HCT116 (cell line): ENCODE data around the gene CCDC124. TPM values are rescaled to one million over a fixed set of nuclear protein-coding genes. Genes with fewer than 3 reads are reported as not detected.

Source experiments
- ATAC-seq: fragments of 200-7000 bp; cut with Tn5 transposase; 2 replicates; pipeline ENCODE4 v1.9.1; 2020; ENCODE audit warnings: mild to moderate bottlenecking, moderate library complexity
- BruUV-seq: library from RNA; stranded (reverse); fragments of 400-500 nt; replicated peaks from 2 replicates; lab custom pipeline; 2021; lab: Mats Ljungman, UMichigan
- CTCF ChIA-PET: fragments of 300-600 bp; sonication (Branson Sonifier 250); formaldehyde crosslinking; loops from one replicate; lab custom pipeline; 2021; ENCODE audit warnings: antibody characterized with exemption; lab: Charles Lee
- POLR2A ChIA-PET: fragments of 300-600, 350-600 bp; sonication (Branson Sonifier 250); formaldehyde crosslinking; loops from one replicate; lab custom pipeline; 2021; ENCODE audit warnings: antibody characterized with exemption; lab: Charles Lee
- RAD21 ChIA-PET, 2 experiments: fragments of 300-600 bp; sonication (Branson Sonifier 250); formaldehyde crosslinking; loops; one replicate each; lab custom pipeline; 2023; ENCODE audit warnings: low total read pairs in 2 of 2; ENCODE audit not compliant: uncharacterized antibody in 2 of 2, unreplicated experiment in 2 of 2, low non-redundant PET in 1 of 2; lab: Charles Lee
- DNase-seq: peaks from one replicate; pipeline ENCODE4 v3.0.0-alpha.2; 2010; ENCODE audit warnings: low read depth, low spot score
- H2AFZ ChIP-seq: fragments of 200-600 bp; shearing (Covaris generic), sonication (generic); 2 replicates; pipeline ENCODE4 v1.6.1; 2017; ENCODE audit warnings: low read depth, mixed run types, mixed read lengths, antibody characterized with exemption, low read length; ENCODE audit not compliant: poor library complexity, severe bottlenecking
- H3K27ac ChIP-seq: 2 replicates; pipeline ENCODE4 v1.5.1; 2012; ENCODE audit warnings: low read depth, low read length
- H3K27me3 ChIP-seq: fragments of 200-600 bp; sonication (generic); 2 replicates; pipeline ENCODE4 v1.6.1; 2016; ENCODE audit warnings: mixed run types, low read length, mixed read lengths; ENCODE audit not compliant: insufficient read depth
- H3K36me3 ChIP-seq, 2 experiments: fragments of 200-500 bp in 1 of 2; fragments of 200-600 bp in 1 of 2; sonication (Bioruptor generic) in 1 of 2; sonication (generic) in 1 of 2; 2 replicates each; pipeline versions ENCODE4 v1.5.1 to v1.6.1; 2014 to 2016; ENCODE audit warnings: low read length in 2 of 2, inconsistent platforms in 1 of 2, mixed read lengths in 1 of 2, mixed run types in 1 of 2; ENCODE audit not compliant: insufficient read depth in 2 of 2, control insufficient read depth in 1 of 2
- H3K4me1 ChIP-seq, 2 experiments: fragments of 200-600 bp in 1 of 2; sonication (generic) in 1 of 2; 2 replicates each; pipeline versions ENCODE4 v1.5.1 to v1.6.1; 2012 to 2017; ENCODE audit warnings: low read length in 2 of 2, inconsistent platforms in 1 of 2, mild to moderate bottlenecking in 1 of 2, mixed read lengths in 1 of 2, mixed run types in 1 of 2, moderate library complexity in 1 of 2; ENCODE audit not compliant: insufficient read depth in 2 of 2, control insufficient read depth in 1 of 2
- H3K4me2 ChIP-seq: fragments of 200-600 bp; sonication (generic); 2 replicates; pipeline ENCODE4 v1.6.1; 2017; ENCODE audit warnings: mixed run types, low read length, mixed read lengths
- H3K4me3 ChIP-seq, 2 experiments: fragments of 200-600 bp in 1 of 2; sonication (generic) in 1 of 2; replicated peaks in 1 of 2; 2 replicates each; pipeline ENCODE4 v1.5.1; 2011 to 2016; ENCODE audit warnings: low read length in 2 of 2, control low read depth in 1 of 2, low read depth in 1 of 2, mild to moderate bottlenecking in 1 of 2, mixed read lengths in 1 of 2, mixed run types in 1 of 2
- H3K79me2 ChIP-seq: fragments of 200-600 bp; sonication (generic); 2 replicates; pipeline ENCODE4 v1.6.1; 2017; ENCODE audit warnings: mild to moderate bottlenecking, mixed run types, low read length, moderate library complexity, mixed read lengths; ENCODE audit not compliant: insufficient read depth
- H3K9ac ChIP-seq: fragments of 200-600 bp; sonication (generic); 2 replicates; pipeline ENCODE4 v1.6.1; 2016; ENCODE audit warnings: low read length, mixed read lengths
- H3K9me2 ChIP-seq: fragments of 200-600 bp; sonication (generic), shearing (Covaris generic); 2 replicates; pipeline ENCODE4 v1.6.1; 2017; ENCODE audit warnings: mixed run types, mild to moderate bottlenecking, moderate library complexity; ENCODE audit not compliant: insufficient read depth
- H3K9me3 ChIP-seq, 2 experiments: fragments of 200-500 bp in 1 of 2; fragments of 200-600 bp in 1 of 2; sonication (Bioruptor generic) in 1 of 2; sonication (generic) in 1 of 2; 2 replicates each; pipeline ENCODE4 v1.6.1; 2014 to 2017; ENCODE audit warnings: low read length in 2 of 2, mixed read lengths in 2 of 2, inconsistent platforms in 1 of 2, low read depth in 1 of 2, mild to moderate bottlenecking in 1 of 2, mixed run types in 1 of 2, moderate library complexity in 1 of 2; ENCODE audit not compliant: control insufficient read depth in 1 of 2, insufficient read depth in 1 of 2
- H4K20me1 ChIP-seq: fragments of 200-600 bp; sonication (generic), shearing (Covaris generic); 2 replicates; pipeline ENCODE4 v1.6.1; 2017; ENCODE audit warnings: mixed run types, mild to moderate bottlenecking, moderate library complexity; ENCODE audit not compliant: insufficient read depth
- SIN3A ChIP-seq: IDR thresholded peaks from 2 replicates; pipeline ENCODE4 v1.6.1; 2012; ENCODE audit warnings: low read depth
- ZNF274 ChIP-seq: fragments of 200-500 bp; sonication (Bioruptor generic); IDR thresholded peaks from 2 replicates; pipeline ENCODE4 v1.6.1; 2014; ENCODE audit warnings: mild to moderate bottlenecking, low read depth, low read length, inconsistent platforms
- intact Hi-C: fragments of 100-400 bp; cut with micrococcal nuclease; formaldehyde crosslinking; loops from 2 replicates; pipeline ENCODE4 v1.10.0; 2022
- total RNA-seq: library from RNA; stranded (reverse); gene quantifications from one replicate; pipeline ENCODE4 v1.2.1, GENCODE V29; 2021; ENCODE audit not compliant: unreplicated experiment
- TF ChIP-seq, protein P1 (sequence below): IDR thresholded peaks from 2 replicates; pipeline ENCODE4 v1.6.1; 2012

CCDC124 gene
- total RNA-seq, 1 experiment from 2014 or later: 177 TPM

DNA sequence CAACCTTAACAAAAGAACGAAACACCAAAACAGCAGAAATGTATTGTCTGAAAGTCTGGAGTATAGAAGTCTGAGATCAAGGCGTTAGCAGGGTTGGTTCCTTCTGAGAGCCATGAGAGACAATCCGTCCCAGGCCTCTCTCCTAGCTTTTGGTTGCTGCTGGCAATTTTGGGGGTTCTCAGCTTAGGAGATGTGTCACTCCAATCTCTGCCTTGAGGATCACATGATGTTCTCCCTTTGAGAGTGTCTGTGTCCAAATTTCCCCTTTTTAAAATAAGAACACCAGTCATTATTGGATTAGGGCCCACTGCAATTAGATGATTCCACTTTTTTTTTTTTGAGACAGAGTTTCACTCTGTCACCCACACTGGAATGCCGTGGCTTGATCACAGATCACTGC is 44.2 kb downstream of the CCDC124 start:
- Histone ChIP-seq H3K27me3 (no peaks in the 10 kb centered on the region), H3K4me3 (no peak overlapping the region), H3K9ac (no peak overlapping the region), H3K9me3 (no peaks in the 10 kb centered on the region), H2AFZ (no peak overlapping the region), H4K20me1 (no peaks in the 10 kb centered on the region), H3K4me2 (no peak overlapping the region), H3K27ac (no peak overlapping the region), H3K4me1 (no peaks in the 10 kb centered on the region), H3K36me3 (no peaks in the 10 kb centered on the region), H3K79me2 (no peaks in the 10 kb centered on the region), H3K9me2 (no peaks in the 10 kb centered on the region)
- no peak for ATAC-seq
- DNase-seq: no peak
- intact Hi-C loops: no loop called here
- BruUV-seq: no TSS peak
- CTCF ChIA-PET: interaction anchor here (1.8 kb wide), 1 partner anchor 39 kb away, joined by 3 read pairs; no protein-coding TSS in a partner anchor
- POLR2A ChIA-PET: no interaction called here
- RAD21 ChIA-PET: no interaction called here
- TF ChIP-seq, protein P1, sequence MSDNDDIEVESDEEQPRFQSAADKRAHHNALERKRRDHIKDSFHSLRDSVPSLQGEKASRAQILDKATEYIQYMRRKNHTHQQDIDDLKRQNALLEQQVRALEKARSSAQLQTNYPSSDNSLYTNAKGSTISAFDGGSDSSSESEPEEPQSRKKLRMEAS: no peak
- TF ChIP-seq ZNF274: no peak

- no TSS peak for BruUV-seq
- no peaks in the 10 kb centered on the region for H3K9me2 ChIP-seq
- no peak for TF ChIP-seq SIN3A
- TF ChIP-seq, protein P1: no peak
- no peaks in the 10 kb centered on the region for H3K36me3 ChIP-seq
- H3K9me3 ChIP-seq: no peaks in the 10 kb centered on the region
- intact Hi-C loops: no loop called here
- no peaks in the 10 kb centered on the region for H3K4me1 ChIP-seq
- H3K4me2 ChIP-seq: no peak overlapping the region
- H3K27me3 ChIP-seq: no peaks in the 10 kb centered on the region
- ChIA-PET CTCF (no interaction called here), RAD21 (no interaction called here), POLR2A (no interaction called here)
- H3K27ac ChIP-seq: no peak overlapping the region
- H3K4me3 ChIP-seq: no peak overlapping the region
- H3K79me2 ChIP-seq: no peaks in the 10 kb centered on the region
- no peak for DNase-seq
- no peak for ATAC-seq
- no peaks in the 10 kb centered on the region for H4K20me1 ChIP-seq
- H2AFZ ChIP-seq: no peak overlapping the region
- H3K9ac ChIP-seq: no peak overlapping the region
Observed at GRCh38 chr19:17977488-17977887, 44.7 kb downstream of the CCDC124 start.
